DMS114 treated with DMSO at 0.1 percent for 48 hours (cell line): ENCODE measurements around the gene FRMD4A.
"Not testable (repeated sequence)": the region's sequence is repeated elsewhere in the genome, so short reads cannot be mapped to it uniquely, and the experiment has no call there.

Source experiments
- DNase-seq: peaks from one replicate; lab custom pipeline; 2025; ENCODE audit not compliant: unreplicated experiment; lab: John Stamatoyannopoulos, UW

FRMD4A gene

GRCh38 chr10:13959443-13960359 lies 371.0 kb downstream of the FRMD4A start:
- no peak for DNase-seq

DNA sequence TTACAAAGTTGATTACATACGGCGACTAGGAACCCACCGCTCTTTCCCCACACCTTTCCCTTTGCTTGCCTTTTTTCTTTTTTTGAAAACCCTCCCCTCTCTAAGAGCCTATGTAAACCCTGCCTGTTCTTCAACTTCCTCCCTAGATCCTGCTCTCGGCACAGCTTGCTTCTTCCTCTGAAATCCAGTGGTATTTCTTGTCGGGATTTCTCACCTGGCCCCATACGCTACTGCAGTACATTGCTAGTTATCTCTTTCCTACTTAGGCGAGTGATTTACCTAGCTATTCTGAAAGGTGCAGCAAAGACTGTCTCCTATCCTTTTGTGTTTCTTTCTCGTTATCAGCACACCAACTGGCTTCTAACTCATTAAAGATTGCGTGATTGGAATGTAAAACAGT lies 372.9 kb downstream of the FRMD4A start:
- no peak for DNase-seq

DNA sequence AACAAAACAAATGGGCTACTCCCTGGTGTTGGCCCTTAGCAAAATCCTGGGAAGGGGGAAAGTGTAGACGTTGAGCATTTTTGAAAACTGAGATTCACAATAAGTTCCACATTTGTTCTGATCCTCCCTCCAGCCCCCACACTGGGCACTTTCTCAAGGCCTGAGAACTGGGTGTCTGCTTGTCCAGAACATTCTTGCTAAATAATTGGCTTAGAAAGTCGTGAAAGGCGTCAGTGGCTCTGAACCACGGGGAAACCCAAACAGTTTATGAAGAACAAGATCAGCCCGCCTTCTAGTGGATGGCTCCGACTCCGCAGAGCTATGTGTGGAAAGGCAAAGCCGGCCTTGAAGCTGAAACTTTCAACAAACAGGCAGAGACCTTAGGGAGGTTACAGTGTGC lies 373.9 kb downstream of the FRMD4A start:
- DNase-seq, result no peak

DNA sequence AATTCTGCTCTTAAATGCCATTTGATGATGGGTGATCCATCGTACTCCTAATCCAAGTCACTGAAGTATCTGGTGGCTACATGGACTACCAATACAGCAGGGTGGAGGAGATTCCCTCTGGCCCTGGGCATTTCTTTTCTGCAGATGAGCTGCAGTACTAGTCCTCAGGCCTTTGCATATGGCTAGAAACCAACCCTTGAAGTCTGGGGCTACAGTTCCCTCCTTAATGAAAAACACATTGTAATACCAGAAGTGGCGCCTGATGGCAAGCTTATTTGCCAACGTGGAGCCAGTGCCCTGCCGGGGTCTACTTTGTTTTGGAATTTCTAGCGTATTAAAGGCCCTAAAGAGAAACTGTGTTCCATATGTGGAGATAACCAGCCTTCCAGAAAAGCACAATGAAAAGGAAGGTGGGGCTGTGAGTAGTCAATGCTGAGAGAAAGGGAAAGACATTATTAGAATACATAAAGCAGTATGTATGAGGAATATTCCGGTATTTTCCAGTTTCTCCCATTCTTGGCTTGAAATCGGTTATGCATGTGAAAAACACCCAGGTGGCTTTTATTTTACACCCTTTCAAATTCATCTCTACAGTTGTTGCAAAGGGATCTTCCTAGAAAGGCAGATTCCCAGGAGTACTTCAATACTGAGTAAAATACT lies 375.2 kb downstream of the FRMD4A start:
- DNase-seq, result no peak

DNA sequence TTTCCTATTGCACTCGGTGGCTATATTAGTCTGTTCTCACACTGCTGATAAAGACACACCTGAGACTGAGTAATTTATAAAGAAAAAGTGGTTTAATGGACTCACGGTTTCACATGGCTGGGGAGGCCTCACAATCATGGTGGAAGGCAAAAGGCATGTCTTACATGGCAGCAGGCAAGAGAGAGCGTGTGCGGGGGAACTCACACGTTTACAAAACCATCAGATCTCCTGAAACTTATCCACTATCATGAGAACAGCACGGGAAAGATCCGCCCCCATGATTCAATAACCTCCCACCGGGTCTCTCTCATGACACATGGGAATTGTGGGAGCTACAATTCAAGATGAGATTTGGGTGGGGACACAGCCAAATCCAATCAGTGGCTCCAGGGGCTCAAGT lies 376.5 kb downstream of the FRMD4A start:
- DNase-seq, result not testable (repeated sequence)

DNA sequence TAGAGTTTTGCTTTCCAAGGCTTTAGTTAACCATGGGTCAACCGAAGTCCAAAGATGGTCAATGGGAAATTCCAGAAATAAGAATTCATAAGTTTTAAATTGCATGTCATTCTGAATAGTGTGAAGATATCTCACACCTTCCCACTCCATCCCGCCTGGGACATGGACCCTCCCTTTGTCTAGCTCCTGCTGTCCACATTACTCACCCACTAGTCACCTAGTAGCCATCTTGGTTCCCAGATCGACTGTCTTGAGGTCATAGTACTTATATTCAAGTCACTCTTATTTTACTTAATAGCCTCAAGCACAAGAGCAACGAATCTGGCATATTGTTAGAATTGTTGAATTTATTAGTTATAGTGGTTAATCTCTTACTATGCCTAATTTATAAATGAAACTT lies 377.4 kb downstream of the FRMD4A start:
- DNase-seq, result no peak

- no peak for DNase-seq
These were observed 380.2 kb downstream of the FRMD4A start for GRCh38 chr10:13950543-13950939.

- DNase-seq, result no peak
These were observed 380.7 kb downstream of the FRMD4A start for GRCh38 chr10:13949844-13950542.

GRCh38 chr10:13946209-13946460 lies 384.6 kb downstream of the FRMD4A start:
- DNase-seq, result no peak

GRCh38 chr10:13945390-13946208 lies 385.1 kb downstream of the FRMD4A start:
- DNase-seq, result no peak

- no peak for DNase-seq
These were observed 385.9 kb downstream of the FRMD4A start for GRCh38 chr10:13944823-13945222.

- no peak for DNase-seq
These were observed 386.9 kb downstream of the FRMD4A start for GRCh38 chr10:13943735-13944398.

DNA sequence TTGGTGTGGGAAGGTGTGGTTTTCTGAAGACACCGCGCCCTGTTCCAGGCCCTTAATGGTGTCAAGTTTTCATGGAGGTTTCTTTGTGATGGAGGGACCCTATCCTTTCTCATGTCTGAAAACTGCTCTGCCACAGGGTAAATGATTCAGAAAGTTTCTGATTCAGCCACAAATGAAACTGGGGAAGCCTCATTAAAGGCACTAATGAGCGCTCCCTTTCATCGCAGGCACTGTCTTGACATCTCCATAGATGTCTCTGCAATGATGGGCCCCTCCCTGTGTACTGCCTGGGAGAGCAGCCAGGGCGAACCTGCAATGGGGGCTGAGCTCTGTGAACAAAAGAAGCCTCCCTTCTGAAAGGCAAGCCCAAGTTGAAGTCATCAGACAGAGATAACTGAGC lies 388.7 kb downstream of the FRMD4A start:
- no peak for DNase-seq

- no peak for DNase-seq
These were observed 391.3 kb downstream of the FRMD4A start for GRCh38 chr10:13939391-13939790.

- no peak for DNase-seq
These were observed 391.8 kb downstream of the FRMD4A start for GRCh38 chr10:13938950-13939349.

DNA sequence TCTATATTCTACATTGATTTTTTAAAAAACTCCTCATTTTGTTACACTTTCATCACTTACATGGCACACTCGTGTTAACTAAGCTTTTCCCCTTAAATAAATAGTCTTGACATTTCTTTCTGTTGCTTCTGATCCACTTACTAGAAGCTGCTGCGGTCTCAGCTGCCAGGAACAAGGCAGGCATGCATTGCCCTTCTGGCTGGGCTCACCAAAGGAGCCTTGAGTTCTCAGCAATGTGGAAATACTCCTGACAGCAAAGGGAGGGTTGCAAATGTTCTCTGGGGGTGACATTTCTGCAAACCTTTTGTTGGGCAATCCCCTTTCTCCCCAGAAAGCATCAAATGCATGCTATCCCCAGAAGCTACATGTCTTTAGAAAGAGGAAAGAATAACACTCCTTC lies 393.9 kb downstream of the FRMD4A start:
- no peak for DNase-seq

DNA sequence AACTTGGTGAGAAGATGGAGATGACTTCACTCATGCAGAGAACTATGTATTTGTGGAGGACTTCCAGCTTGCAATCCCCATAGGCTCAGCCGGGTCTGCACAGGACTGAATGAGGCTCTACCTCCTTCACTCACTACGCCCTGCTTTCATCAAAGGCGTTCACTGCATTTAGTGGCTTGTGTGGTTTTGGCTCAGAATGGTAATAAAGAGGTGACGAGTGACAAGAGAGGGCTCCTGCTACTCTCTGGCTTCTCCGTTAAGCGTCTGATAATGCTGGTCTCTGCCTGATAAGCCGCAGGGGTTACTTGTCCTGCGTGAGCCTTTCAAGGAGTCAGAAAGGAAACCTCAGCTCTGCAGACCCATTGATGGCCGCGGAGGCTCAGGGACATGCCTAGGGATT lies 400.6 kb downstream of the FRMD4A start:
- no peak for DNase-seq

DNA sequence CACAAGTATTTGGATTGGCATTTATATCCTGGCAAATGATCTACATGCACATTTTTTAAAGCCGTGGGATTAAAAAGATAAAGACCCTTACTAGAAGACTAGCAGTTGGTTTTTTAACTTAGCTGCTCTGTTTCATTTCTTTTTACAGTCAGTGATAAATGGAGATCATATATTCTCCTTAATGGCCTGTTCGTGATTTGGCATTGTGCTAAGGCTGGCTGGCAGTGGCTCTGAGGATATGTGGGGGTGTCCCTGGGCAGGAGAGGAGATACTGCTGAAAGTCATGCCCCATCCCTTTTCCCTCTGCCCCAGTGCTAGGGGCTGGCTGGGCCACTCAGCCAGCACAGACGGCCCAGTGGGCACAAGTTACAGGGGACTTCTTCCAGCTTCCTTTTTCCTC lies 402.3 kb downstream of the FRMD4A start:
- DNase-seq, result no peak

DNA sequence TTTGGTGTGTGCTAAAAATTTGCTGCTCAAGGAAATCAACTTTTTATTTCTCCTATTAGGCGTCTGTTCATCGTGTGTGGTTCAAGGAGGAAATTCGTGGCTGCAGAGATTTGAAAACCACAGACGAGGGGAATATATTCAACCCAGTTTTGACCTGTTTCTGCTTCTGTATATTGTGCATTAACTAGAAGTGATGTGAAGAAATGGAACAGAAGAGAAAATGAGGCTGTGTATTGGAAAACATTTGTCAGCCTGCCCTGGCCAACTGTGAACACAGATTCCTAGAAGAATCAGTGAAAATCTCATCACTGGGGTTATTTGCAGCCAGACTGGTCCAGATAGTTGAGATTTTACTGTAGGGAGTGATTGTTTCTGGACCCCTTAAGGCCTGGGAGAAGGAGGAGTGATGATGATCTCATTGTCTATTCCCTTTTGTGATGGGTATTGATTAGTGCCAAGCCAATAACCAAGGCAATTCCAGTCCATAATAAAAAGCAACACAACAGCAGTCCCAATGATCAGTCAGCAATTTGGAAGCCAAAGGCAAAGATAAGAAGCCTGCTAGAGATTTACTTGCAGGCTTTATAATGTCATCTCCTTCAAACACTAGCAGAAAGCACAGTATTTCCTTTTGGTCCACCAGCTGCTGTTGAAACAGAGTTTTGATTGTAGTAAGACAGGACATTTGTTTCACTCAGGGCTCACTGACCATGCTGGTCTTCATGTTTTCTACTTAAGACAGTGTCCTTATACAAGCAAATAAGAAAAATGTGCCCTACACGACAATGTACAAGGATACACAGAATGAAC lies 404.5 kb downstream of the FRMD4A start:
- DNase-seq, result no peak
